HL-60/S4 treated with retinoic acid at 250 ng/mL for 4 days and 3 days (cell line): ENCODE results near the gene TMEFF1.
"Not testable (repeated sequence)": the region's sequence is repeated elsewhere in the genome, so short reads cannot be mapped to it uniquely, and the experiment has no call there.

Experiments
- in situ Hi-C: fragments of 300-500 bp; cut with MboI; formaldehyde crosslinking; loops from 2 replicates; pipeline ENCODE4 v1.7.0; 2022; ENCODE audit warnings: low sequenced_read_pairs

TMEFF1 gene

DNA sequence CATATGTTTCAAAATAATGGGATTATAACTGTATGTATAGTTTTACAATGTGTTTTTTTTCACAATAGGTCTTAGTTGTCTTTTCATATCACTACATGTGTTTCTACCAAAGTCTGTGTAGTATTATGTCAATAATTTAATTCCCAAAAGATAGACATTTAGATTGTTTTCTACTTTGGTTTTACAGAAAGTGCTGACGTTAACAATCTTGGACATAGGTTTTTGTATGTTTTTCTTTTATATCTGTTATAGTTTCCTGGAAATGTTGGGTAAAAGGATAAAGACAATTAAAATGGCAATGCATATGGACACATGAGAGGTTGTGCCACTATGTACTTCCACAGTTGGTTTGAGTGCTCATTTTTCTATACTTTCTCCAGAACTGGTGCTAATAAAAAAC is 15.2 kb downstream of the TMEFF1 start:
- in situ Hi-C loops = no loop called here

DNA sequence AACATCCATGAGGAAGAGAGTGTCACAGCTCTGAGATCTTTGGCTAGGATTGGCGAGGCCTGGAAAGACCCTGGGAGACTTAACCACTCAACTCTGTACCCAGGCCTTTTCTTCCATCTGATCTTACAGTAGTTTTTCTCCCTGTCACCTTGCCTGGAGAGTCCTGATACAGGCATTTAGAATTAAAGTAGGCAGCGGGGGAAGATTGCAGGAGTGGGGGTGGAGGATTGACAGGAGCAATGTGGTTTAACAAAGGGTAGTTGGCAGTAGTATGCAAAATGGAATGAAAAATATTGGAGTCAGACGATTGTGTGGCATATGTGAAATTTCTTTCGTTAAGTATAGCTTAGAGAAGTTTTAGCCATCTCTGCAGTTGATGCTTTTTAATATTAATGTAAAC is 16.9 kb downstream of the TMEFF1 start:
- in situ Hi-C loops = no loop called here

DNA sequence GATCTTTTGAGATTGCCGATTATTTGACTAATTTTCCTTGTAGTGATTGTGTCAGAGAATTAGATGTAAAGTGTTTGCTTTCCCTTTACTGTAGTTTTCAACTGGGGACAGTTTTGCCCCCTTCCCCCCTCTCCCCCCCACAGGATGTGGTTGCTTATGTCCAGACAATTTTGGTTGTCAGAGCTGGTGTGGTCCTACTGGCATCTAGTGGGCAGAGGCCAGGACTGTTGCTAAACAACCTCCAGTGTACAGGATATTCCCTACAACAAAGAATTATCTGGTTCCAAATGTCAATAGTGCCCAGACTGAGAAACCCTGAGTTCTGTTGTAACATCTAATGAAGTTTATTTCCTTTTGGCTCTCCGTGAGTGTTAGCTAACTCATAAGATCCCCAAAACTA is 20.0 kb downstream of the TMEFF1 start:
- in situ Hi-C loops = no loop called here

- in situ Hi-C loops = no loop called here
Observed at GRCh38 chr9:100498592-100498991, 25.6 kb downstream of the TMEFF1 start.

- in situ Hi-C loops = no loop called here
Observed at GRCh38 chr9:100499460-100499859, 26.5 kb downstream of the TMEFF1 start.

DNA sequence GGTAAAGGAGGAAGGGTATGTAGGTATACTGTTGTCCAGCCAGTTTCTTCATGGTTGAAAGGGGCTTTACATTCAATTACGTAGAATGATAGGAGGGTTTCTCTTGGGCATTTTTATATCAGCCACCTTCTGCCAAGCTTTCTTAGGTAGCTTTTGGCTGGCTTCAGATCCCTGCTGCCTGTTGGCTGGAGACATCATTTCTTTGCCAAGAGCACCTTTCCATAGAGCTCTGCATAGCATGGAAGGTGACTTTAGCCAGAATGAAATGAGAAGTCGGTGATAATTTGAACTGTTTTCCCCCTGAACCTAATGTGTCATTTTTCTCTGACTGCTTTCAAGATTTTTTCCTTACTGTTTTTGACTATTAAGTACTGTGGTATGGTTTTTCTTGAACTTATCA is 26.9 kb downstream of the TMEFF1 start:
- in situ Hi-C loops = no loop called here

DNA sequence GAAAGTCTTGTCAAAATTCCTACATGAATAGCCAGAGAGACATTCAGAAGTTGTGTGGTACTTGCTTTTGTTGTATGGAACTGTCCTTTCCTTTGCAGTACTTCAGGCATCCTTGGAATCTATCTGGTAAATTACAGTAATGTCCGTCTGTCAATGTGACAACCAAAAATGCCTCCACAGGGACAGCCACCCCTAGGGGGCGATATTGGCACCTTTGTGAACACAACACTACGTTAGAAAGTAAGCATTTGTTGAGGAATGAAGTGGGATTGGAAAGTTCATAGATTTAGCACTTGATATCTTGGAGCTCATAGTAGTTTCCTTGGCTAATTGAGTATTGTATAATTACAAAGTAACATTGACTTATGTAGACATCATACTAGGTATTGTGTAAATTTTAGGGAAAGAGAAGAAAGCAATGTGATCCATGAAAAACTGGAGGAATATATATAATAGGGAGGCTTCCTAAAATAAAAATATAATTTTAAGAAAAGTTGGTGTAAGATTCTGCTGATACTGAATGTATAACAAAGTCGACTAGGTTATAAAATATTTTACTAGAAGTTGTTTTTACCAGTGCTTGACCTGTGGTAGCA is 32.7 kb downstream of the TMEFF1 start:
- in situ Hi-C loops = no loop called here

GRCh38 chr9:100507350-100507749 is 34.4 kb downstream of the TMEFF1 start:
- in situ Hi-C loops = not testable (repeated sequence)

DNA sequence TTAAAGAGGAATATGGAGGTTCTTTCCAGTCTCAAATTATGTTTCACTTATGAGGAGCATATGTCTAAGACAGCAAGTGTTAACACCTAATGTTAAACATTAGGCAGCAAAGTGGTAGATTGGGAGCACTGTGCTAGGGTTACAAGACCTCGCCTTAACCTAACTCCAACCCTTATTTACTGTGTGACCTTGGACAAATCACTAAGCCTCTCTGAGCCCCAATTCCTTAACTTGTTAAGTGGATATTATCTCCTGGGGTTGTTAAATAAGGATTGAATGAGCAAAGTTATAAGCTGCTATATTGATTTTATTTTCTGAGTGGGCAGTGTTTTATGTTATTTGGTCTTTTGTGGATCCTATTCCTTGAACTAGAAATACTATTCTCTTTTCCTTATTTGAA is 38.3 kb downstream of the TMEFF1 start:
- in situ Hi-C loops = no loop called here

DNA sequence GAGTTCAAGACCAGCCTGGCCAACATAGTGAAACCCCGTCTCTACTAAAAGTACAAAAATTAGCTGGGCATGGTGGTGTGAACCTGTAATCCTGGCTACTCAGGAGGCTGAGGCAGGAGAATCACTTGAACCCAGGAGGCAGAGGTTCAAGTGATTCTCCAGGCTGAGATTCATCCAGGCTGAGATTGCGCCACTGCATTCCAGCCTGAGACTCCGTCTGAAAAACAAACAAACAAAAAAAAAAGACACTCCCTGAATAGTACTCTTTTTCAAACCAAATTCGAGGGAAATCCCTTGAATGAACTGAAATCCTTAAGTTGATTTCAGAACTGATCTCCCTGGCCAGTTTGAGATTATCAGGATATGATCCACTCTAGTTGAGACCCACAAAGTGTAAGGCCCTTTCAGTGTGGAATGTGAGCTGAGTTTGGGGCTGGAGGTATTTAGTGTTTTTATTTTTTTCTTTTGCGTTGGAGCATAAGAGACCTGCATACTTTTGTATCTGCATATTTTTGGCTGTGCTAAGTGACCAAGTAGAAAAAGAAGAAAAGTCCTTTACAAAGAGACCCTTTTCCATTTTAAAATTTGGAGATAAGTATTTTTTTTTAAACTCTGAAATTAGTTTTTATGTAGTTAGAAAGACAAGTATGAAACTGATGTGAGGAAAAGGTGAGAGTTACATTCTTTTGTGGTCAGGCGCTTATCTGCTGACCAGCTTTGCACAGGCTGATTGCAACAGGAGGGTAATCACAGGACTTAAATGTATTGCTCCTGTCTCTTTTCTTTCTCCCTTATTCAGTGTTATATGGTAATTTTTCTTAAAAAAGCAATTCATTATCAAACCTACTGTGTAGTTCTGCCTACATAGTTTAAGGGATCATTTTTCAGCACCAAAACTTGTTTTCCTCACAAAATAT is 42.9 kb downstream of the TMEFF1 start:
- in situ Hi-C loops = no loop called here

GRCh38 chr9:100521282-100521681 is 48.3 kb downstream of the TMEFF1 start:
- in situ Hi-C loops = no loop called here

DNA sequence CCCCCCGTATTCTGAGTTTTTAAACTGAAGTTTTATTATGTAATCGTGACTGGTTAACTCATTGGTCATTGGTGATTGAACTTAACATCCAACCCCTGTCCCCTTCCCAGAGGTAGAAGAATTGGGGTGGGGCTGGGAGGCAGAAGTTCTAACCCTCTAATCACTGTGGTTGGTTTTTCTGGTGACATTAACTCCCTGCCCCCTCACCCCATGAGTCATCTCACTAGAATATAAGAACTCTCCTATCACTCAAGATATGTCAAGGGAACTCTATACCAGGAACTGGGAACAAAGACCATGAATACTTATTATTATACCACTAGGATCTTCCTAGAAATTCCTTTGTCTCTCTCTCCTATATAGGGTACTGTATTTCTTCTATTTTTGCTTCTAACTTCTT is 52.6 kb downstream of the TMEFF1 start:
- in situ Hi-C loops = no loop called here

GRCh38 chr9:100527180-100527794 is 54.3 kb downstream of the TMEFF1 start:
- in situ Hi-C loops = not testable (repeated sequence)

DNA sequence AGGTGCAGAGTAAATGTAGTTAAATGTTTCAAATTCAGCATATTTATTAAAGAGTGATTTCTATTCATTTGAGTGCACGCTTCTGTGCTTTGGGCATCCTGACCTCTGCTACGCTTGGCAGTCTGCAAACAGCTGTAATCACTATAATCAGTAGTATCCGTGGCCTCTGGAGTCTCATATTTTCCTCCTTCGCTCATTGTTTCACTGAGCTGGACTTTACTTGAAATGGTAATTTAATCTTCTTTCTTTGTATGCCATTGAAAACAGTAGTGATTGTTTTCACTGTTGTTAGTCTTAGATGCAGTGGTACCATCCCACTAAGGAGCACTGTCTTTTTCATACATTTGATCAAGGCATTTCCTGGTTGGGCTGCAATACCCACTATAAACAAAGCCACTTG is 61.5 kb downstream of the TMEFF1 start:
- in situ Hi-C loops = no loop called here

GRCh38 chr9:100540327-100540726 is 67.4 kb downstream of the TMEFF1 start:
- in situ Hi-C loops = no loop called here

DNA sequence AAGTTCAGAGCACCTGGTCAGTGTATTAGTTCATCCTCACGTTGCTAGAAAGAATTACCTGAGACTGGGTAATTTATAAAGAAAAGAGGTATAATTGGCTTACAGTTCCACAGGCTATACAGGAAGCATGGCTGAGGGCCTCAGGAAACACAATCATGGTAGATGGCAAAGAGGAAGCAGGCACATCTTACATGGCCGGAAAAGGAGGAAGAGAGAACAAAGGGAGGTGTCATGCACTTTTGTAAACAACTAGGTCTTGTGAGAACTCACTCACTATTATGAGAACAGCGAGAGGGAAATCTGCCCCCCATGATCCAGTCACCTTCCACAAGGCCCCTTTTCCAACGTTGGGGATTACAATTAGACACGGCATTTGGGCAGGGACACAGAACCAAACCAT is 76.1 kb downstream of the TMEFF1 start:
- in situ Hi-C loops = no loop called here

- in situ Hi-C loops = no loop called here
Observed at GRCh38 chr9:100554935-100555401, 82.0 kb downstream of the TMEFF1 start.

DNA sequence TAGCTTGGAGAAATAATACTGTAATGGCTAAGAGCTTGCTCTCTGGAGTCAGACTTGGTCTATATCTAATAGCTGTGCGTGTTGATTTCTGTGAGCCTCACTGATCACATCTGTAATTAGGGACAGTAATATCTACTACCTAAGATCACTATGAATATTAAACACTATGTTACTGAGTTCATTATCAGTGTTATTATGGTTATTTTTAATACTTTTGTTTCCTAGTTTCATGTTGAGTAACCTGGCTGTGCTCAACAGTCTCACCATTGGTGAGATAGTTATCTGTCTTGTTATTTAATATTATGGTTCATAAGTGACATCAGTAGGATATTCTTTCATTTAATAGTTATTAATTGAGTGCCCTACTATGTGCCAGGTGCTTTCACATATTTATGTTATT is 82.5 kb downstream of the TMEFF1 start:
- in situ Hi-C loops = no loop called here

- in situ Hi-C loops = no loop called here
Observed at GRCh38 chr9:100557053-100557452, 84.1 kb downstream of the TMEFF1 start.

DNA sequence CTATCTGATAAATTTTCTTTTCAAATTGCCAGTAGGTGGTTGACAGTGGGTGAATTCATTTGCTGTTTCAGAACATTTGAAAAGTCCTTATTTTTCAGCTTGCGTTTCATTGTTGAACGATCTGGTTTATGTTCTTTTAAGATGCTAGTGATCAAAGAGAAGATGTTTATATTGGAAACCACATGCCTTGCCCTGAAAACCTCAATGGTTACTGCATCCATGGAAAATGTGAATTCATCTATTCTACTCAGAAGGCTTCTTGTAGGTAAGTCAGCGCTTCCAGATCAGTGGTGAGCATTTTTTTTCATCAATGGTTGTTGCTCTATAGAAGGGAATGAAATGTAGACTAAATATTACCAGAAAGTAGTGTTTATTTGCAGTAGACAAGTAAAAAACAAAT is 88.3 kb downstream of the TMEFF1 start:
- in situ Hi-C loops = no loop called here

- in situ Hi-C loops = no loop called here
Observed at GRCh38 chr9:100567856-100568255, 94.9 kb downstream of the TMEFF1 start.
